Measurements from ENCODE around the gene KIRREL1.

Gene KIRREL1

GRCh38 chr1:158102881-158103674 lies 109.6 kb downstream of the KIRREL1 start:
- H3K36me3 ChIP-seq = no peaks in the 10 kb centered on the region
- no peaks in the 10 kb centered on the region for H3K4me1 ChIP-seq (ENCODE audit: control insufficient read depth in 1 of 2, insufficient read depth in 1 of 2, low read depth in 1 of 2, low read length in 1 of 2)
- H3K27me3 ChIP-seq = peaks cover 45% of the 10 kb centered on the region
- TF ChIP-seq CTCF (IDR thresholded peaks at IDR 0.05) = no peak
- H3K4me3 ChIP-seq (ENCODE audit: low read depth in 1 of 2, low read length in 1 of 2) = no peak overlapping the region
- no peak overlapping the region for H3K27ac ChIP-seq
- H3K9me3 ChIP-seq = no peaks in the 10 kb centered on the region

DNA sequence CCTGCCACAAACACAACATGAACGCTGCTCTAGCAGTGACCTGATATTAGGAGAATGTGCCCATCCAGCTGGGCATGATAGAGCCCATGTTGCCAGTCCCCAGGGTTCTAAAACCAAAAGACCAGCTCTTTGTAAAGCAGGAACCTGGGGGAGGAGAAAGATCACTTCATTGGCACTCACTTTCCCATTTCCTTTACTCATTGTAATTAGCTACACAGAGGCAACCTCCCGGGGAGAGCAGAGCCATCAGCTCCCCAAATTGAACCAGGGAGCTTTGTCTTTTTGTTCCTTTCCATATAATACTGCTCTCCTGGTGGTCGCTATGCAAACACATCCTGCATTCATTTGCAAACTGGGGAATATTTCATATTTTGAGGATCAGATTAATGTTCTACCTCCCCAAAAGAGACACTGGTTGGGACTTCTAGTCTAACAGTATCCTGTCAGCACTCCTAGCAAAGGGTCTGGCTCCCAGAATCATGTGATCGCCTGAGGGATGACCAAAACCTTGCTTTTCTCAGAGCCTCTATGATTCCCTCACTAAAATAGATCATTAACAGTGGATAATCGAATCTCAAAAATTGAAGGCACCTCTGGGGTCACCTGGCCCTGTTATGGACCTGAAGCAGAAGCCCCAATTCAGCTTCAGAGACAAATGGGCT lies 110.5 kb downstream of the KIRREL1 start:
- no peaks in the 10 kb centered on the region for H3K4me1 ChIP-seq (ENCODE audit: control insufficient read depth in 1 of 2, insufficient read depth in 1 of 2, low read depth in 1 of 2, low read length in 1 of 2)
- no peak overlapping the region for H3K4me3 ChIP-seq (ENCODE audit: low read depth in 1 of 2, low read length in 1 of 2)
- H3K9me3 ChIP-seq = no peaks in the 10 kb centered on the region
- H3K27ac ChIP-seq = no peak overlapping the region
- no peaks in the 10 kb centered on the region for H3K36me3 ChIP-seq
- no peak for TF ChIP-seq CTCF (IDR thresholded peaks at IDR 0.05)
- peaks cover 47% of the 10 kb centered on the region for H3K27me3 ChIP-seq

GRCh38 chr1:158104891-158105290 lies 111.4 kb downstream of the KIRREL1 start:
- Histone ChIP-seq H3K9me3 (no peaks in the 10 kb centered on the region), H3K27me3 (peaks cover 54% of the 10 kb centered on the region), H3K36me3 (no peaks in the 10 kb centered on the region), H3K4me1 (ENCODE audit: control insufficient read depth in 1 of 2, insufficient read depth in 1 of 2, low read depth in 1 of 2, low read length in 1 of 2) (no peaks in the 10 kb centered on the region), H3K27ac (no peak overlapping the region), H3K4me3 (ENCODE audit: low read depth in 1 of 2, low read length in 1 of 2) (no peak overlapping the region)
- no peak for TF ChIP-seq CTCF (IDR thresholded peaks at IDR 0.05)

- TF ChIP-seq CTCF (IDR thresholded peaks at IDR 0.05) = no peak
- H3K4me3 ChIP-seq (ENCODE audit: low read depth in 1 of 2, low read length in 1 of 2) = no peak overlapping the region
- no peaks in the 10 kb centered on the region for H3K4me1 ChIP-seq (ENCODE audit: control insufficient read depth in 1 of 2, insufficient read depth in 1 of 2, low read depth in 1 of 2, low read length in 1 of 2)
- H3K36me3 ChIP-seq = no peaks in the 10 kb centered on the region
- H3K27me3 ChIP-seq = peaks cover 58% of the 10 kb centered on the region
- no peak overlapping the region for H3K27ac ChIP-seq
- H3K9me3 ChIP-seq = no peaks in the 10 kb centered on the region
Measured at GRCh38 chr1:158105352-158106095, 112.1 kb downstream of the KIRREL1 start.

GRCh38 chr1:158107916-158108315 lies 114.5 kb downstream of the KIRREL1 start:
- Histone ChIP-seq H3K4me3 (ENCODE audit: low read depth in 1 of 2, low read length in 1 of 2) (no peak overlapping the region), H3K9me3 (no peaks in the 10 kb centered on the region), H3K4me1 (ENCODE audit: control insufficient read depth in 1 of 2, insufficient read depth in 1 of 2, low read depth in 1 of 2, low read length in 1 of 2) (no peaks in the 10 kb centered on the region), H3K27me3 (peaks cover 82% of the 10 kb centered on the region), H3K36me3 (no peaks in the 10 kb centered on the region), H3K27ac (no peak overlapping the region)
- no peak for TF ChIP-seq CTCF (IDR thresholded peaks at IDR 0.05)

Data from neutrophil (primary cell).